GM21367 (cell line): ENCODE measurements around the gene ASMTL.
"Not testable (repeated sequence)": the region's sequence is repeated elsewhere in the genome, so short reads cannot be mapped to it uniquely, and the experiment has no call there.

ENCODE experiments used
- ATAC-seq: cut with Tn5 transposase; IDR thresholded peaks from one replicate; pipeline ENCODE4 v1.9.1; 2021; ENCODE audit not compliant: unreplicated experiment

ASMTL gene

DNA sequence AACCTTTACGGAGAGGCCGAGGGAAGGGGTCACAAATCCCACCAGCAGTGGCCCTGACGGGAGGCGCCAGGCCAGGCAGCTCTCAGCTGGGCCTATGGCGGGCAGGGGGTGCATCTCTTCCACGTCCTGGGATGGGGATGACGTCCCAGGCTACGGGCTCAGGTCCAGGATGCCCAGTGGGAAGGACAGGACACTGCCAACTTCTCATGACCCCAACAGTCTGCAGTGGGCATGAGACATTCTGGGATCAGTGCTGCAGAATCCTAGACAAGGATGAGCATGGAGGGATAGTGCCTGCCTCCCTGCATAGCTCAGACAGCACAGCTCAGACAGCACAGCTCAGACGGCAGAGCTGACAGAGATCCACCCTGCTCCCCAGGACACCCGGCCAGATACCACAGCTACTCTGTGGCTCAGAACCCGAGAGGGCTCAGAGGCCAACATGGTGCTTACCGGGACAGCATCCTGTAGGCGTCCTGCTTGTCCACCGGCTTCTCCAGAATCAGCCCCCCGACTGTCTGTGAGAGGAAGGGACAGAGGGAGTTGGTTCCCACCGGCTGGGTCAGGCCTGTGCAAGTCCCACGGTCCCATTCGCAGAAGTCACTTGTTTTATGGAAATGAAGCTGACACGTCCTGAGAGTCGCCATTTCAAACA is 17.3 kb downstream of the ASMTL start:
- no peak for ATAC-seq

DNA sequence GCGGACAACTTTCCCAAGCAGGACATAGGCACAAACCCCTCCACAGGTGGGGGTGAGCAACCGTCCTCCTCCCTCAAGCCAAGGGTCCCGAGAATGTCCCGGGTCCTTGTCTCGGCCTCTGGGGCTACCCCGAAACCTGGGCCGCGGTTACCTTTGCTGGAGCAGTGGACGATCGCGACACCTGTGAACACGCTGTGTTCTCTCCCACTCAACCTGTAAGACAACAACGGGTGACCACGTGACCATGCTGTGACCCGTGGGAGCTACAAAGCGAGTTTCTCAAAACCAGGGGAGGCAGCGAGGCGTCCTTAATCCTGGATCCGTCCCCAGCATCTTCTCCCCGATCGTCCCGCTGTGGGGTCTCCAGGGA is 17.9 kb downstream of the ASMTL start:
- ATAC-seq: no peak

DNA sequence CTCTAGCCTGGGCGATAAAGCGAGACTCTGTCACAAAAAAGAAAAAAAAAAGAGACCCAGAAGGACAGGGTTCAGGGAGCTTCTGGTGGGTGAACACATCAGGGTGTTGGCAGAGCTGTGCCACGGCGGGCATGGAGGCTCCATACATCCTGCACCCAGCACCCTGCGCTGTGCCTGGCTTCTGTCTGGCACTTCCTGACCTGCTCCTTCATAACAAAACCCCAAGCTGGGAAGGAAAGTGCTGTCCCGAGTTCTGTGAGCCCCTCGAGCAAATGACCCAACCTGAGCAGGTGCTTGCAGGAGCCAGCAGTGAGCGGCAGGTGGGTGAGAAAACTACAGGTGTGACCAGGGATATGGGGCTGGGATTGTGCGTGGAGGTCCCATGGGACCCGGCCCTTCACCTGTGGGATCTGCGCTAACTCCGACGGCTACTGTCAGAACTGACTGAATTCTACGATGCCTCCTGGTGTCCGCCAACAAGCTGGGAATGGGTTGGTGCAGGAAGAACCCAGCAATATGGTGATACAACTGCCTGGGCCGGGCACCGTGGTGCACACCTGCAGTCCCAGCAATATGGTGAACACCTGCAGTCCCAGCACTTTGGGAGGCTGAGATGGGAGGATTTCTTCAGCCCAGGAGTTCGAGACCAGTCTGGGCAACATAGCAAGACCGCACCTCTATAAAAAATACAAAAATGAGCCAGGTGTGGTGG is 18.9 kb downstream of the ASMTL start:
- ATAC-seq: no peak

DNA sequence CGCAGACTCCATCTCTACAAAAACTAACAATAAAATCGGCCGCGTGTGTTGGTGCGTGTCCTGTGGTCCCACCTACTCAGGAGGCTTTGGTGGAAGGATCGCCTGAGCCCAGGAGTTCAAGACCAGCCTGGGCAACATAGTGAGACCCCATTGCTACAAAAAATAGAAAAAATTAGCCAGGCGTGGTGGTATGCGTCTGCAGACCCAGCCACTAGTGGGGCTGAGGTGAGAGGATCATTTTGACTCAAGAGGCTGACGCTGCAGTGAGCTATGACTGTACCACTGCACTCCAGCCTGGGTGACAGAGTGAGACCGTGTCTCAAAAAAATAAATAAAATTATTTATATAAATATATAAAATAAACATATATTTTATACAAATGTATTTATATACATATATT is 22.3 kb downstream of the ASMTL start:
- no peak for ATAC-seq

- no peak for ATAC-seq
Measured at GRCh38 chrX:1427756-1428155, 25.0 kb downstream of the ASMTL start.

- ATAC-seq: not testable (repeated sequence)
Measured at GRCh38 chrX:1426321-1426720, 26.4 kb downstream of the ASMTL start.

DNA sequence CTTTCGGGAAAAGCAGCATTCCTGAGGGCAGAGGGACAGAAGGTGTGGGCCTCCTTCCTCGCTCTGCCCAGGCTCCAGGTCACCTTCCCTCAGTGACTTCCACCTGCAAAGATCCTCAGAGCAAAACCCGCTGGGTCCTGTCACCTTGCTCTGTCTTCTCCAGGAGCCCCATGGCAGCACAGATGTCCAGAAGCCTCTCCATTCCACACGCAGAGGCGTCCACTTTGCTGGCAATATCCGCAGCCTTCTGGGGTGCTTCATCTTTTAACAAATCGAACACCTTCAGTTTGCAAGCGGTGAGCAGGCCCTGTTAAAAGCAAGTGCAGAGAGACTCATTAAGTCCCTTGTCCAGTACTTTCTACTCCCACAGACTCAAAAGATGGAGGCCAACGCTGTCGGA is 27.3 kb downstream of the ASMTL start:
- no peak for ATAC-seq

GRCh38 chrX:1424147-1424851 is 28.4 kb downstream of the ASMTL start:
- ATAC-seq: no peak

GRCh38 chrX:1423215-1423614 is 29.5 kb downstream of the ASMTL start:
- ATAC-seq: no peak

GRCh38 chrX:1422135-1422465 is 30.6 kb downstream of the ASMTL start:
- ATAC-seq: no peak

DNA sequence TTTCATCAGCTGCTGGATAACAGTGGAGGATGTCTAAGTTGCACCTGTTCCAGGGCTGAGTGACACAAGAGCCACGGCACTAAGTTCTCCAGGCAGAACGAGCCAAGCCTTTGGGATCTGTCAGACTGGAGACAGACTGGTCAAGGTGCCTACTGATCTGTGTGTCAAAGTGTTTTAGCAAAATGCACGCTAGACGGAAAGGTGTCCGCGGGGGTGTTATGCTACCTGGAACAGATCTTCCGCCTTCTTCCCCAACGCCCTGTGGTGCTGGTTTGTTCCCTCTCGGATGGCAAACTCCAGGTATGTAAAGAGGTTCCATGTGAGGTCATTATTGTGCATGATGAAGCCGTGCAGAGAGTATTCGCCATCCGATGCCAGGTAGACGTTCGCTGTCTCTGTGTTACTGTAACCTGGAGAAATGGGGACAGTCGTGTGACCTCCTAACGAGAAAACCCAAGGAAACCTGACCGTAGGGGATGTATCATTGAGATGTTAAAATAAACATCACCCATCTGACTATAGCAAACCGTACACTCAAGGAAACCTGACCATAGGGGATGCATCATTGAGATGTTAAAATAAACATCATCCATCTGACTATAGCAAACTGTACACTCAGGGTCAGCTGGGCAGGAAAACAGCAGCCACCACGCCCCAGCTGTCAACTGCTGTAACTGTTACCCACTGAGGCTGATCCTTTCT is 31.1 kb downstream of the ASMTL start:
- no peak for ATAC-seq

DNA sequence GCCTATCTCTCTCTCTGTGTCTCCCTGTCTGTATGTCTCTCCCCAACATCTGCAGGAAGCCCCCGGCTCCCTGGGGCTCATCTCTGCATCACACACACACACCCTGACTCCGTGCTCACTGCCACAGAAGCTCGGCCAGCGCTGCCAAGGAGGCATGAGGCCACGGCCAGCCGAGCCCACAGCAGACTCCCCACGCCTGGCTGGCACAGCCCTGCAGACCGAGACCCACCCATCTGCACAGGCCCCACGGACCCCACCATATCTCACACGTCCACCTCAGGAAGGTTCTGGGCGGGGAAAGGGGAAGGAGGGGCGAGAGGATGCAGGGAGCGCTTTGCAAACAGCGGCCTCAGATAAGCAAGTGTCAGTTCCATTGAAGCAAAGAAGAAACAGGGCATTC is 32.3 kb downstream of the ASMTL start:
- no peak for ATAC-seq

- no peak for ATAC-seq
Measured at GRCh38 chrX:1419545-1420355, 33.0 kb downstream of the ASMTL start.

GRCh38 chrX:1418901-1419544 is 33.7 kb downstream of the ASMTL start:
- no peak for ATAC-seq

- no peak for ATAC-seq
Measured at GRCh38 chrX:1417921-1418771, 34.6 kb downstream of the ASMTL start.

DNA sequence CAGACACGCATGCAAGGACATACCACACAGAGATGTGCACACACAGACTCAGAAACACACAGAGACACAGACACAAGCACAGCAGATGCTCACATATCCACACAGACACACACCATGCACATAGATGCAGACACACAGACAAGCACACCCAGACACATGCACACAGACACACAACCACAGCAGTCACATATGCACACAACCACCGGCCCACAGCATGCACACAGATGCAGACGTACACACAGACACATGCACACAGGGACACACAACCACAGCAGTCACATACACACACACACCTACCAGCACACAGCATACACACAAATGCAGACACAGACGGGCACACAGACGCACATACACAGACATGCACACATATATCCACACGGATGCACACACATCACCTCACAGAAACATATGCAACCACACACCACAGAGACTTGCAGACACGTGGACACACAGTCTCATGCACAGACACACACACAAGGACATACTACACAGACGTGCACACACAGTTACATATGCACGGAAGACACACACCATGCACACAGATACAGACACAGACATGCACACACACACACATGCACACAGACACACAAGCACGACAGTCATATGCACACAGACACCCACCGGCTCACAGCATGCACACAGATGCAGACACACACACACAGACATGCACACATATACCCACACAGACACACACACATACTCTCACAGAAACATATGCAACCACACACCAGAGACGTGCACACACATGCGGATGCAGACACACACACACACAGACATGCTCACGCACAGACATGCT is 35.5 kb downstream of the ASMTL start:
- no peak for ATAC-seq

GRCh38 chrX:1416327-1416784 is 36.4 kb downstream of the ASMTL start:
- no peak for ATAC-seq

DNA sequence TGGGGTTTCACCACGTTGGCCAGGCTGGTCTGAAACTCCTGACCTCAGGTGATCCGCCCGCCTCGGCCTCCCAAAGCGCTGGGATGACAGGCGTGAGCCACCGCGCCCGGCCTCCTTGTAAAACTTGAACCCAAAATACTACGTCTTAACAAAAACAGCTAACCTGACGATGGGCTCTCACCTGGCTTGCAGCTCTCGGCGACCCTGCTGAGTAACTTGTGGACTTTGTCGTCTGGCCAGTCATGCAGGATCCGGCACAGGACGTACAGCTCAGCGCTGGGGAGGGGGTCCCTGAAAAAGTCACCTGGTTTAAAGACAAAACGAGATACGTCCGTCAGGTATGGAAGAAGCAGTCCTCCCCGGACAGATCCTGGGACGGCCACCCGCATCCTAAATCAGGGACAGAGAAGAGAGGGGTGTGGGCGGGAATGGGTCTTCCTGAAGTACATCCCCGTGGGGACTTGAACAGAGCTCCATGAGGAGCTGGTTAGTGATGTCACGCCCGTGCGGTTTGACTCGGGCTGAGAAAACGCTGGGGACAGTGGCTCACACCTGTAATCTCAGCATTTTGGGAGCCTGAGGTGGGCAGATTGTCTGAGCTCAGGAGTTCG is 40.1 kb downstream of the ASMTL start:
- ATAC-seq: no peak
